Measurements from ENCODE around the gene GJD3.
A peak's percentile ranks its signal among the peaks of the same experiment; 100 is the strongest.

Gene GJD3

GRCh38 chr17:40351359-40352236 is 12.9 kb downstream of the GJD3 start:
- DNase-seq = no peak

GRCh38 chr17:40350689-40351358 is 13.7 kb downstream of the GJD3 start:
- no peak for DNase-seq

- no peak for DNase-seq
Observed at GRCh38 chr17:40349895-40350688, 14.4 kb downstream of the GJD3 start.

- no peak for DNase-seq
Observed at GRCh38 chr17:40349477-40349894, 15.1 kb downstream of the GJD3 start.

GRCh38 chr17:40348562-40349476 is 15.7 kb downstream of the GJD3 start:
- DNase-seq = no peak

- DNase-seq = no peak
Observed at GRCh38 chr17:40348136-40348504, 16.4 kb downstream of the GJD3 start.

GRCh38 chr17:40347319-40348135 is 17.0 kb downstream of the GJD3 start:
- DNase-seq = no peak

- peak; percentile 40 for DNase-seq
Observed at GRCh38 chr17:40346765-40347158, 17.8 kb downstream of the GJD3 start.

GRCh38 chr17:40345994-40346764 is 18.4 kb downstream of the GJD3 start:
- no peak for DNase-seq

GRCh38 chr17:40345161-40345993 is 19.2 kb downstream of the GJD3 start:
- peak; percentile 57 for DNase-seq

GRCh38 chr17:40344421-40345160 is 19.9 kb downstream of the GJD3 start:
- DNase-seq = no peak

GRCh38 chr17:40343219-40344119 is 21.1 kb downstream of the GJD3 start:
- DNase-seq = peak; percentile 76

- DNase-seq = no peak
Observed at GRCh38 chr17:40342504-40343218, 21.9 kb downstream of the GJD3 start.

- DNase-seq = peak; percentile 68
Observed at GRCh38 chr17:40341808-40342503, 22.6 kb downstream of the GJD3 start.

- DNase-seq = peak; percentile 96
Observed at GRCh38 chr17:40340880-40341807, 23.4 kb downstream of the GJD3 start.

All from CD4-positive, alpha-beta T cell treated with Interleukin-15 for 1 hour (primary cell).